Measurements from ENCODE around the gene SLC27A1. TPM values are rescaled to one million over a fixed set of nuclear protein-coding genes. Genes with fewer than 3 reads are reported as not detected.

The SLC27A1 gene
- total RNA-seq, 2 experiments from 2014 or later, result 1.5 to 2.1 TPM

GRCh38 chr19:17530586-17530985 lies 60.3 kb downstream of the SLC27A1 start:
- Mint-ChIP-seq H3K4me1 (peaks cover 6% of the 10 kb centered on the region), H3K4me3 (no peak overlapping the region), H3K9me3 (ENCODE audit: low read depth) (peaks cover 3% of the 10 kb centered on the region), H3K27me3 (peaks cover 11% of the 10 kb centered on the region), H3K27ac (no peak overlapping the region), H3K36me3 (peaks cover 2% of the 10 kb centered on the region)
- ATAC-seq (no peak), DNase-seq (no peak)
- CTCF ChIA-PET, result interaction anchor here (1.7 to 1.8 kb wide), 2 partner anchors 20 to 34 kb away, joined by 4 to 6 read pairs; partner anchors contain the start of gene PGLS

- Mint-ChIP-seq H3K4me1 (peaks cover 2% of the 10 kb centered on the region), H3K27me3 (peaks cover 11% of the 10 kb centered on the region), H3K27ac (no peak overlapping the region), H3K36me3 (peaks cover 2% of the 10 kb centered on the region), H3K9me3 (ENCODE audit: low read depth) (peaks cover 3% of the 10 kb centered on the region), H3K4me3 (no peak overlapping the region)
- DNase-seq (no peak), ATAC-seq (no peak)
- CTCF ChIA-PET, result interaction anchor here (1.7 kb wide), 1 partner anchor 36 kb away, joined by 4 read pairs; no protein-coding TSS in a partner anchor
Measured at GRCh38 chr19:17532116-17532515, 61.8 kb downstream of the SLC27A1 start.

GRCh38 chr19:17532557-17532956 lies 62.2 kb downstream of the SLC27A1 start:
- no peak for ATAC-seq
- DNase-seq, result no peak
- Mint-ChIP-seq H3K36me3 (peaks cover 2% of the 10 kb centered on the region), H3K27me3 (peaks cover 14% of the 10 kb centered on the region), H3K9me3 (ENCODE audit: low read depth) (peaks cover 3% of the 10 kb centered on the region), H3K4me3 (no peak overlapping the region), H3K4me1 (peaks cover 2% of the 10 kb centered on the region), H3K27ac (no peak overlapping the region)
- CTCF ChIA-PET, result interaction anchor here (1.7 kb wide), 1 partner anchor 36 kb away, joined by 4 read pairs; no protein-coding TSS in a partner anchor

- ATAC-seq (no peak), DNase-seq (no peak)
- Mint-ChIP-seq H3K9me3 (ENCODE audit: low read depth) (no peaks in the 10 kb centered on the region), H3K27ac (no peak overlapping the region), H3K36me3 (no peaks in the 10 kb centered on the region), H3K4me1 (peaks cover 13% of the 10 kb centered on the region), H3K4me3 (no peak overlapping the region), H3K27me3 (peaks cover 27% of the 10 kb centered on the region)
- CTCF ChIA-PET, result interaction anchor here (1.2 kb wide), 1 partner anchor 39 kb away, joined by 3 read pairs; no protein-coding TSS in a partner anchor
Measured at GRCh38 chr19:17534767-17535166, 64.4 kb downstream of the SLC27A1 start.

- Mint-ChIP-seq H3K4me1 (peaks cover 11% of the 10 kb centered on the region), H3K4me3 (no peak overlapping the region), H3K9me3 (ENCODE audit: low read depth) (no peaks in the 10 kb centered on the region), H3K27me3 (peaks cover 28% of the 10 kb centered on the region), H3K36me3 (no peaks in the 10 kb centered on the region), H3K27ac (no peak overlapping the region)
- CTCF ChIA-PET, result no interaction called here
- ATAC-seq, result no peak
- no peak for DNase-seq
Measured at GRCh38 chr19:17536955-17537354, 66.6 kb downstream of the SLC27A1 start.

GRCh38 chr19:17538684-17539237 lies 68.4 kb downstream of the SLC27A1 start:
- Mint-ChIP-seq H3K9me3 (ENCODE audit: low read depth) (no peaks in the 10 kb centered on the region), H3K27me3 (peaks cover 28% of the 10 kb centered on the region), H3K4me3 (peak overlapping the region; percentile 46), H3K36me3 (no peaks in the 10 kb centered on the region), H3K4me1 (peaks cover 11% of the 10 kb centered on the region), H3K27ac (no peak overlapping the region)
- ATAC-seq, result peak; percentile 2
- no peak for DNase-seq
- CTCF ChIA-PET, result interaction anchor here (1.0 to 1.6 kb wide), 6 partner anchors 9 to 67 kb away, joined by 3 to 7 read pairs (median 4); no protein-coding TSS in a partner anchor

GRCh38 chr19:17539238-17540117 lies 69.2 kb downstream of the SLC27A1 start:
- peaks cover 28% of the 10 kb centered on the region for H3K27me3 Mint-ChIP-seq
- no peaks in the 10 kb centered on the region for H3K36me3 Mint-ChIP-seq
- H3K27ac Mint-ChIP-seq, result peak overlapping the region; percentile 32
- ATAC-seq (peak; percentile 95), DNase-seq (peak; percentile 98)
- peaks cover 11% of the 10 kb centered on the region for H3K4me1 Mint-ChIP-seq
- peak overlapping the region; percentile 69 for H3K4me3 Mint-ChIP-seq
- CTCF ChIA-PET, result interaction anchor here (1.1 to 1.6 kb wide), 3 partner anchors 17 to 67 kb away, joined by 3 to 7 read pairs (median 5); no protein-coding TSS in a partner anchor
- no peaks in the 10 kb centered on the region for H3K9me3 Mint-ChIP-seq (ENCODE audit: low read depth)

GRCh38 chr19:17540174-17540573 lies 69.8 kb downstream of the SLC27A1 start:
- Mint-ChIP-seq H3K36me3 (no peaks in the 10 kb centered on the region), H3K4me3 (no peak overlapping the region), H3K27me3 (peaks cover 28% of the 10 kb centered on the region), H3K4me1 (peaks cover 11% of the 10 kb centered on the region), H3K9me3 (ENCODE audit: low read depth) (no peaks in the 10 kb centered on the region), H3K27ac (no peak overlapping the region)
- ATAC-seq (no peak), DNase-seq (no peak)
- CTCF ChIA-PET, result interaction anchor here (1.1 to 1.6 kb wide), 3 partner anchors 18 to 66 kb away, joined by 3 to 7 read pairs (median 5); no protein-coding TSS in a partner anchor

GRCh38 chr19:17541184-17541759 lies 70.9 kb downstream of the SLC27A1 start:
- peaks cover 28% of the 10 kb centered on the region for H3K27me3 Mint-ChIP-seq
- H3K36me3 Mint-ChIP-seq, result no peaks in the 10 kb centered on the region
- H3K27ac Mint-ChIP-seq, result no peak overlapping the region
- H3K4me1 Mint-ChIP-seq, result peaks cover 11% of the 10 kb centered on the region
- no peak for ATAC-seq
- H3K4me3 Mint-ChIP-seq, result no peak overlapping the region
- CTCF ChIA-PET, result no interaction called here
- no peaks in the 10 kb centered on the region for H3K9me3 Mint-ChIP-seq (ENCODE audit: low read depth)
- no peak for DNase-seq

GRCh38 chr19:17542042-17542441 lies 71.7 kb downstream of the SLC27A1 start:
- Mint-ChIP-seq H3K36me3 (no peaks in the 10 kb centered on the region), H3K27ac (no peak overlapping the region), H3K4me3 (no peak overlapping the region), H3K9me3 (ENCODE audit: low read depth) (no peaks in the 10 kb centered on the region), H3K4me1 (peaks cover 11% of the 10 kb centered on the region), H3K27me3 (peaks cover 23% of the 10 kb centered on the region)
- CTCF ChIA-PET, result no interaction called here
- DNase-seq, result no peak
- no peak for ATAC-seq

GRCh38 chr19:17542793-17543582 lies 72.7 kb downstream of the SLC27A1 start:
- ATAC-seq (no peak), DNase-seq (no peak)
- Mint-ChIP-seq H3K9me3 (ENCODE audit: low read depth) (no peaks in the 10 kb centered on the region), H3K4me3 (no peak overlapping the region), H3K4me1 (peaks cover 11% of the 10 kb centered on the region), H3K36me3 (no peaks in the 10 kb centered on the region), H3K27me3 (peaks cover 16% of the 10 kb centered on the region), H3K27ac (no peak overlapping the region)
- CTCF ChIA-PET, result no interaction called here

GRCh38 chr19:17543986-17544385 lies 73.7 kb downstream of the SLC27A1 start:
- peaks cover 6% of the 10 kb centered on the region for H3K27me3 Mint-ChIP-seq
- no peak overlapping the region for H3K27ac Mint-ChIP-seq
- ATAC-seq, result no peak
- CTCF ChIA-PET, result no interaction called here
- H3K36me3 Mint-ChIP-seq, result no peaks in the 10 kb centered on the region
- no peaks in the 10 kb centered on the region for H3K9me3 Mint-ChIP-seq (ENCODE audit: low read depth)
- no peak for DNase-seq
- H3K4me3 Mint-ChIP-seq, result no peak overlapping the region
- peaks cover 4% of the 10 kb centered on the region for H3K4me1 Mint-ChIP-seq

GRCh38 chr19:17544418-17544817 lies 74.1 kb downstream of the SLC27A1 start:
- no peak for DNase-seq
- peaks cover 3% of the 10 kb centered on the region for H3K4me1 Mint-ChIP-seq
- peaks cover 5% of the 10 kb centered on the region for H3K27me3 Mint-ChIP-seq
- no peaks in the 10 kb centered on the region for H3K36me3 Mint-ChIP-seq
- no peaks in the 10 kb centered on the region for H3K9me3 Mint-ChIP-seq (ENCODE audit: low read depth)
- CTCF ChIA-PET, result no interaction called here
- H3K4me3 Mint-ChIP-seq, result no peak overlapping the region
- no peak overlapping the region for H3K27ac Mint-ChIP-seq
- no peak for ATAC-seq

Measured in activated CD8-positive, alpha-beta memory T cell treated with anti-CD3 and anti-CD28 coated beads, Interleukin-2, amount 10 ng/mL, durations not matched to agents 7 days and 5 days (primary cell).